Stimulated activated CD8-positive, alpha-beta memory T cell treated with anti-CD3 and anti-CD28 coated beads, Interleukin-12 subunit alpha, Interleukin-12 subunit beta, amount 100 ng/mL, for 4 hours (primary cell): ENCODE measurements around the gene SPRED2.

Experiments
- DNase-seq: peaks from one replicate; pipeline ENCODE4 v3.0.0-alpha.2; 2020; ENCODE audit warnings: low read depth

The SPRED2 gene

GRCh38 chr2:65364986-65365733 is 67.2 kb downstream of the SPRED2 start:
- no peak for DNase-seq

- no peak for DNase-seq
These were observed 68.3 kb downstream of the SPRED2 start for GRCh38 chr2:65363879-65364666.

- DNase-seq = no peak
These were observed 70.8 kb downstream of the SPRED2 start for GRCh38 chr2:65361623-65362022.

DNA sequence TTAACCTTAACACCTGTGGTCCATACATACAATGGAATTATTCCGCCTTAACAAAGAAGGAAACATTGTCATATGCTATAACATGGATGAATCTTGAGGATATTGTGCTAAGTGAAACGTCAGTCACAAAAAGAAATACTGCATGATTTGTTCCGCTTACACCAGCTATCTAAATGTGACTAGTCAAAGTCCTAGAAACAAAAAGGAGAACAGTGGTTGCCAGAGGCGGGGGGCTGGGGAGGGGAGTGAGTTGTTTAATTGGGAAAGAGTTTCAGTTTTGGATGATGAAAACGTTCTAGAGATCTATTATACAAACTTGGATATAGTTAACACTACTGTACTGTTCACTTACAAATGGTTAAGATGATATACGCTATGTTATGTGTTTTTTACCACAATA is 72.0 kb downstream of the SPRED2 start:
- no peak for DNase-seq

DNA sequence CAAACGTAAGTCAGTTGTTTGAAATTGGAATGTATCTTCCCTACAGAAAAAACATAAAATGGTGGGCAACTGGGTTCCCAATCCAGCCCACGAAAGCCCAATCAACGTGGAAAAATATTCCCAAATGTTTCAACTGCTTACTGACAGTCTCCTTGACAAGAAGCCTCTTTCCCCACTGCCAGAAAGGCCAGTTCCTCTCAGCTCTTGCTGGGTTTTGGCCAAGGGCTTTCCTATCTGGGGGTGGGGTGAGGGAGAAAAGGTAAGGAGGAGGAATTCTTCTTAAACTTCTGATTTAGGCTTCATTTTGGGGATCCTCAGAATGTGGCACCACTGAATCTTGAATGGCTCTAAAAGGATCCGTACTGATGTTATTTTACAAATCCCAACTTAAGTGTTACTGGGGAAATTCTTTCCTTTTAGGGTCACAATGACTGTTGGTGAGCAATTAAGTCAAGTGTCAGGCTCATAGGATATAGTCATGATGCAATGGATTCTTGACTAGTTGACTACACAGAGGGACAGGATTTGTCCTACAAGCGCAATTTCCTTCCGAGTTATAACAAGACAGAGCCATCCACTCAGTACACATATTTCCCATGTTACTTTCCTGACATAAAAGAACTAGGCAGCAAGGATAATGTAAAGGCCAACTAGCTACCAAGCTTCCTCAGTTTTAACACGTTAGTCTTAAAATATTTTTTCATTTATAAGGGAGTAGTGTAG is 73.6 kb downstream of the SPRED2 start:
- no peak for DNase-seq

- no peak for DNase-seq
These were observed 74.5 kb downstream of the SPRED2 start for GRCh38 chr2:65357959-65358294.

DNA sequence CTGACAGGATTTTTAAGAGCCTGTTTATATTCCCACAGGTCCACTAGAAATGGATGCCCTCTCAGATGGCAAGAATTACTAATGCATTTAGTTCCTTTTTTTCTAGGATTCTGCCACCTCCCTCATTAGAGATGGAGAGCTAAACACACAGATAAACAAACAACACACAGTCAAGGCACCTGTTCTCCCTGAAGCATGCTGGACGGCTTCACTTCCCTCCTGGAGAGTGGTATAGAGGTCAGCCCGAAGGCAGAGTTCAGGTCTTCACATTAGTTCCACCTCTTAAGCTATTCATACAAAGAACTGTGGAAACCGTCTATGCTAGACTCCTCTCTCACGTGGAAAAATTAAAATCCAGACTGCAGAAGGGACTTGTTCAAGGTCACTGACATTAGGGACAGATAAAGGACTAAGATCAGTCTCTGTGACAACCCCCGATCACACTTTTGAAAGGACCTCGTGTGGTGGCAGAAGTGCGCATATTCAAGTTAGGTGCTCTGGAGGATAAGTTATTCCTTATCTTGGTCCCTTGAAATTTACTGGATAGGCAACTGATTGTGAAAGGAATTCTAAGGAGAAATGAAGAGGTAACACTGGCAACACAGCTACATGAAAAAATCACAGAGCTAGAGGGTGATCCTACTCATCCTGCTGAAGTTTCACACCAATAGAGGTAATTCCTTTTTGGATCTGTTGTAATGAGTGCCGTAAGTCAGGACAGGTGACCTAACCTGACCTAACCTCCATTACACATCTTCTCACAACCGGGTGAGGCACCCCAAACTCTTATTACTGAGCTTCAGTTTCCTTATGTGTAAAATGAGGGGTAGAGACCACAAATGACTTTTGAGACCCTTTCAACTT is 75.1 kb downstream of the SPRED2 start:
- no peak for DNase-seq

GRCh38 chr2:65355186-65355831 is 77.1 kb downstream of the SPRED2 start:
- DNase-seq = no peak

GRCh38 chr2:65354773-65355172 is 77.6 kb downstream of the SPRED2 start:
- DNase-seq = no peak

DNA sequence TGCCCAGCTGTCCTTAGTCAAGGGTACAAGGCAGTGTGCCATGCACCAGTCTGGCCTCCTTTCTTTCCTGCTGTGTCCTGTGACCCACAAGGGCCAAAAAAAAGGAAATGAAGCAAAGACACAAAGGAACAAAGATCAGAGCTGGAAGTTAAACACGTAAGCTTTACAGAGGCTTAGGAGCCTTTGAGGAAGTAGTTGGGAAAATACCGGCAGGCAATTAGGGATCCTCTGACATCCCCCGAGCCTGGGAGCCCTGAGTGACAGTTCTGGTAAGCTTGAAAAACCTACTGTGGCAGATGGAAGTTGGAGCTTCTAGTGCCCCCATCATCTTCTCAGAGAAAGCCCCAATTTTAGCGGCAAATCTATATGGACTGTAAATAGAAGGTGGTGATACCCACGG is 78.5 kb downstream of the SPRED2 start:
- no peak for DNase-seq

DNA sequence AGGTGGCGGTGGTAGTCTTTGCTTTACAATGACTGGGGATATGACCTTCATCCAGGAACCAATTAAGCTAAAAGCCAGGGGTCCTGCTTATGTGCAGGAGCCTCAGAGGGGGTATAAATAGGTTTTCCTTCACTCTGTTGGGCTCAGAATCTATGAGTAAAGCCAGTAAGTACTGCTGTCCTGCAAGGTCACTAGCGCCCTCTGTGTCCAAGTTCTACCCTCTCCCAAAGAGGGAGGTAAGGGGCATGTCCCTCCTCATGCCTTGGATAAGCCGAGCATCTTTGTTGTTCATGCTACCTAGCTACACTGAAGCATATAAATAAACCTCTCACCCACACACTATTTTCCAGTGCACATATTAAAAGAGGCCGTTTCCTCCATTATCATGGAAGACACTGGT is 79.4 kb downstream of the SPRED2 start:
- no peak for DNase-seq

GRCh38 chr2:65351948-65352595 is 80.3 kb downstream of the SPRED2 start:
- no peak for DNase-seq

GRCh38 chr2:65351234-65351947 is 81.0 kb downstream of the SPRED2 start:
- no peak for DNase-seq

- no peak for DNase-seq
These were observed 81.7 kb downstream of the SPRED2 start for GRCh38 chr2:65350651-65351056.

DNA sequence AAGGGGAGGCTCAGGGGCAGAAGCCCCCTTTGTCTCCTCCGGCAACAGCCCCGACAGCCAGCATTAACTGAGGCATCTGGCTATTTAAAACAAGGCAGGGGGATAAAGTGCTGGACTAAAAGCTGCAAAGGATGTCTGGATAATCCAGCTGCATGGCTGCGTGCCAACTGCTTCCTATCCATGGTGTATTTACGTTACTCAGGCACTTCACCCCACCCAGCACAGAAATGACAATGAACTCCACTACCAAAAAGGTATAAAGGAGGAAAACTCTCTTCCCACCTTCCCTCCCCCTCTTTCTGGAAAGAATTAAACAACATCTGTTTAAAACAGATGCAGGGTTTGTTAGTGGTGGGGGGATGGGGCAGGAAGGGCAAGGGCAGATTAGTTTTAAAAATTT is 82.5 kb downstream of the SPRED2 start:
- no peak for DNase-seq

GRCh38 chr2:65347913-65348312 is 84.5 kb downstream of the SPRED2 start:
- no peak for DNase-seq

DNA sequence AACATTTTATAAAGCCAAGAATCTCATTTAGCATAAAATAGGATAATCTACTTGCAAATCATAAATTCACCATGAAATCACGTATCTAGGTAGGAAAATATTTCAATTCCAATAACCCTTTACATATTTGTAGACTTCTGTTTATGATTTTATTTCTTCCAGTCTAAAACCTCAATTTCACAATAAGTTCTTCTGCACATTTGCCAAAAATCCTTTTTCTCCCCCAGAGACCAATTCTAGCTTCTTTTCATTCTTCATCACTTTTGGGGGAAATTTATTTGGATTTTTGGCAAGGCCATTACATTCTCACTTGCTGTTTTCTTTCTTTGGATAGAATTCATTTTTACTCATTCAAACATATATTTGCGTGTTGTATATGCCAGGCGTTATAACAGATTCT is 86.8 kb downstream of the SPRED2 start:
- DNase-seq = no peak

DNA sequence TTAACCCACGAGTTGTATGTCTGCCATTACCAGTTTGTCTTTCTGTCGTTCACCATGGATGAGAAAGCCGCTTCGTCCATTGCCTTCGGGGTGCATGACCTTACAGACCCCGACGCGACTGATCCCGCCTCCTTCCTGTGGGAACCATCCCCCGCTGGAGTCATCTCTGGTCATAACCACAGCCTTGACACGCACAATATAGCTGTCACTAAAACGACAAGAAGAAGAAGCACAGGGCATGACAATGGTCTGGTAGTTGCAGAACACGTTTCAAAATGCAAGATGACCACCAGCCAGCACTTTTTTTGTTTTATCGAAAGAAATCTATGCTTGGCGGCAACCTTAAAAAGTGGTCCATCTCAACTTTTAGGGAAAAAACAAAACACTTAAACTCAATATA is 87.7 kb downstream of the SPRED2 start:
- DNase-seq = no peak

- DNase-seq = no peak
These were observed 88.2 kb downstream of the SPRED2 start for GRCh38 chr2:65344182-65344581.

- DNase-seq = no peak
These were observed 89.0 kb downstream of the SPRED2 start for GRCh38 chr2:65343386-65343785.
